Measurements from ENCODE around the gene SULT4A1. TPM values are rescaled to one million over a fixed set of nuclear protein-coding genes. Genes with fewer than 3 reads are reported as not detected.

The SULT4A1 gene
- total RNA-seq, 1 experiment from 2014 or later, result 8.4 TPM

GRCh38 chr22:43777286-43777685 is 85.0 kb downstream of the SULT4A1 start:
- BruUV-seq (replicated peaks), result no TSS peak
- CTCF ChIA-PET, result no interaction called here
- Histone ChIP-seq H2AFZ (ENCODE audit: low read depth, low read length, poor library complexity, severe bottlenecking) (no peak overlapping the region), H3K4me2 (ENCODE audit: low read length) (no peak overlapping the region), H3K79me2 (ENCODE audit: insufficient read depth, low read length) (no peaks in the 10 kb centered on the region), H3K9ac (ENCODE audit: low read length) (no peak overlapping the region), H3K9me3 (ENCODE audit: control insufficient read depth in 1 of 2, insufficient read depth in 1 of 2, low read depth in 1 of 2, low read length in 2 of 2) (no peaks in the 10 kb centered on the region), H3K36me3 (ENCODE audit: control insufficient read depth in 1 of 2, insufficient read depth in 2 of 2, low read length in 2 of 2) (no peaks in the 10 kb centered on the region), H3K9me2 (ENCODE audit: insufficient read depth) (no peaks in the 10 kb centered on the region), H3K4me3 (replicated peaks in 1 of 2; ENCODE audit: low read depth in 1 of 2, low read length in 2 of 2) (no peak overlapping the region), H4K20me1 (ENCODE audit: insufficient read depth) (no peaks in the 10 kb centered on the region), H3K27ac (ENCODE audit: low read depth, low read length) (no peak overlapping the region), H3K4me1 (ENCODE audit: control insufficient read depth in 1 of 2, insufficient read depth in 2 of 2, low read length in 2 of 2) (no peaks in the 10 kb centered on the region), H3K27me3 (ENCODE audit: insufficient read depth, low read length) (peaks cover 6% of the 10 kb centered on the region; the same call in 1 of the 2 replicates)
- intact Hi-C loops (cut with micrococcal nuclease), result no loop called here
- ATAC-seq (no peak), DNase-seq (ENCODE audit: low read depth, low spot score) (no peak)
- RAD21 ChIA-PET (ENCODE audit: low non-redundant PET in 1 of 2, low total read pairs in 2 of 2, uncharacterized antibody in 2 of 2, unreplicated experiment in 2 of 2), result no interaction called here
- POLR2A ChIA-PET, result no interaction called here
- TF ChIP-seq FOSL1 (IDR thresholded peaks at IDR 0.05; ENCODE audit: low read depth) (no peak), ZNF274 (IDR thresholded peaks at IDR 0.05; ENCODE audit: low read depth, low read length) (no peak), REST (IDR thresholded peaks at IDR 0.05; ENCODE audit: low read depth) (no peak), SRF (IDR thresholded peaks at IDR 0.05; ENCODE audit: low read depth) (no peak), ATF3 (IDR thresholded peaks at IDR 0.05) (no peak), JUND (IDR thresholded peaks at IDR 0.05) (no peak), CTCF (IDR thresholded peaks at IDR 0.05 in 2 of 3, conservative IDR thresholded peaks at IDR 0.05 in 1 of 3; ENCODE audit: borderline replicate concordance in 1 of 3, insufficient read depth in 1 of 3, low read depth in 2 of 3, low read length in 2 of 3) (no peak), YY1 (IDR thresholded peaks at IDR 0.05; ENCODE audit: extremely low read depth, insufficient replicate concordance, low read depth, low read length) (no peak), CBX3 (IDR thresholded peaks at IDR 0.05; ENCODE audit: low read depth) (no peak), TCF7L2 (IDR thresholded peaks at IDR 0.05; ENCODE audit: borderline replicate concordance, extremely low read depth, insufficient read depth, insufficient read length) (no peak), EZH2phosphoT487 (IDR thresholded peaks at IDR 0.05; ENCODE audit: borderline replicate concordance) (no peak), ZFX (IDR thresholded peaks at IDR 0.05) (no peak), SIN3A (IDR thresholded peaks at IDR 0.05; ENCODE audit: low read depth) (no peak), ZBTB33 (IDR thresholded peaks at IDR 0.05; ENCODE audit: extremely low read depth, insufficient replicate concordance, low read length) (no peak), EZH2 (IDR thresholded peaks at IDR 0.05) (no peak), EGR1 (IDR thresholded peaks at IDR 0.05; ENCODE audit: low read depth) (no peak), ELF1 (IDR thresholded peaks at IDR 0.05; ENCODE audit: borderline replicate concordance, low read depth) (no peak), CEBPB (IDR thresholded peaks at IDR 0.05; ENCODE audit: low read depth) (no peak), POLR2A (IDR thresholded peaks at IDR 0.05; ENCODE audit: borderline replicate concordance, extremely low read depth, insufficient read depth, insufficient read length) (no peak)

Data from HCT116 (cell line).